Measurements from ENCODE around the gene KLB. TPM values are rescaled to one million over a fixed set of nuclear protein-coding genes. Genes with fewer than 3 reads are reported as not detected.

KLB gene
- total and polyA plus RNA-seq, 2 experiments from 2014 or later = 0.03 to 0.19 TPM

DNA sequence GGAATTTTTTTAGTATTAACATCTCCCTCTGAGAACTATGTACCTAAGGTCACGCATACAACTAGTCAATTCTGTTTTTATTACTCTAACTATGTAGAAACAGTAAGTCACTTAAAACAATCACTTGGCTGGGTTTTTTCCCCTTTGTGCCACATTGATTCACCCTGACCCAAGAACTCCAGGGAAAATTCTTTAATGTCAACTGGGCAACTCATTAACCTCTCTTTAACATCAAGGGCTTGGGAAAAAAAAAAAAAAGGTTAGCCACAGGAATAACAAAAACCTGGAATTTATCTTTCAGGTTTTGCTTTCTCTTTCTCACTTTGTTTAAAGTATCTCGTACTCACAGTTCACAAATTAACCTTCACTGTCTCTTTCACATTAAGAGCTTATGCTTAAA lies 43.9 kb downstream of the KLB start:
- Histone ChIP-seq H3K4me2 (no peak overlapping the region), H3K27ac (ENCODE audit: low read depth) (peak overlapping the region; percentile 82; the same call in 1 of the 2 replicates), H3F3A (replicated peaks; ENCODE audit: low read depth) (peaks cover 69% of the 10 kb centered on the region), H3K4me3 (no peak overlapping the region), H2AFZ (no peak overlapping the region), H3K36me3 (ENCODE audit: insufficient read depth) (peaks cover 44% of the 10 kb centered on the region), H3K9me2 (ENCODE audit: insufficient read depth) (no peaks in the 10 kb centered on the region), H3K27me3 (ENCODE audit: insufficient read depth) (no peaks in the 10 kb centered on the region), H3K79me2 (replicated peaks; ENCODE audit: insufficient read depth) (peaks cover 8% of the 10 kb centered on the region), H3K4me1 (ENCODE audit: insufficient read depth) (peaks cover 4% of the 10 kb centered on the region; the same call in 1 of the 2 replicates), H4K20me1 (replicated peaks; ENCODE audit: insufficient read depth) (peaks cover 23% of the 10 kb centered on the region)
- DNase-seq (ENCODE audit: low spot score) (no peak), ATAC-seq (no peak)
- TF ChIP-seq NANOG (IDR thresholded peaks at IDR 0.05; ENCODE audit: borderline replicate concordance) (no peak), EZH2phosphoT487 (IDR thresholded peaks at IDR 0.05; ENCODE audit: unreplicated experiment) (no peak), ZNF331 (CRISPR knock-in tag; IDR thresholded peaks at IDR 0.05; ENCODE audit: low read depth) (no peak), POLR2AphosphoS5 (IDR thresholded peaks at IDR 0.05; ENCODE audit: low read depth) (no peak), JUNB (IDR thresholded peaks at IDR 0.05; ENCODE audit: unreplicated experiment) (no peak), ZNF114 (CRISPR knock-in tag; IDR thresholded peaks at IDR 0.05) (no peak), CREB1 (CRISPR knock-in tag; IDR thresholded peaks at IDR 0.05; ENCODE audit: low read depth) (no peak), STAT1 (IDR thresholded peaks at IDR 0.05; ENCODE audit: unreplicated experiment) (no peak), EZH2 (IDR thresholded peaks at IDR 0.05; ENCODE audit: low read depth, unreplicated experiment) (no peak)
- TF ChIP-seq, protein P1, sequence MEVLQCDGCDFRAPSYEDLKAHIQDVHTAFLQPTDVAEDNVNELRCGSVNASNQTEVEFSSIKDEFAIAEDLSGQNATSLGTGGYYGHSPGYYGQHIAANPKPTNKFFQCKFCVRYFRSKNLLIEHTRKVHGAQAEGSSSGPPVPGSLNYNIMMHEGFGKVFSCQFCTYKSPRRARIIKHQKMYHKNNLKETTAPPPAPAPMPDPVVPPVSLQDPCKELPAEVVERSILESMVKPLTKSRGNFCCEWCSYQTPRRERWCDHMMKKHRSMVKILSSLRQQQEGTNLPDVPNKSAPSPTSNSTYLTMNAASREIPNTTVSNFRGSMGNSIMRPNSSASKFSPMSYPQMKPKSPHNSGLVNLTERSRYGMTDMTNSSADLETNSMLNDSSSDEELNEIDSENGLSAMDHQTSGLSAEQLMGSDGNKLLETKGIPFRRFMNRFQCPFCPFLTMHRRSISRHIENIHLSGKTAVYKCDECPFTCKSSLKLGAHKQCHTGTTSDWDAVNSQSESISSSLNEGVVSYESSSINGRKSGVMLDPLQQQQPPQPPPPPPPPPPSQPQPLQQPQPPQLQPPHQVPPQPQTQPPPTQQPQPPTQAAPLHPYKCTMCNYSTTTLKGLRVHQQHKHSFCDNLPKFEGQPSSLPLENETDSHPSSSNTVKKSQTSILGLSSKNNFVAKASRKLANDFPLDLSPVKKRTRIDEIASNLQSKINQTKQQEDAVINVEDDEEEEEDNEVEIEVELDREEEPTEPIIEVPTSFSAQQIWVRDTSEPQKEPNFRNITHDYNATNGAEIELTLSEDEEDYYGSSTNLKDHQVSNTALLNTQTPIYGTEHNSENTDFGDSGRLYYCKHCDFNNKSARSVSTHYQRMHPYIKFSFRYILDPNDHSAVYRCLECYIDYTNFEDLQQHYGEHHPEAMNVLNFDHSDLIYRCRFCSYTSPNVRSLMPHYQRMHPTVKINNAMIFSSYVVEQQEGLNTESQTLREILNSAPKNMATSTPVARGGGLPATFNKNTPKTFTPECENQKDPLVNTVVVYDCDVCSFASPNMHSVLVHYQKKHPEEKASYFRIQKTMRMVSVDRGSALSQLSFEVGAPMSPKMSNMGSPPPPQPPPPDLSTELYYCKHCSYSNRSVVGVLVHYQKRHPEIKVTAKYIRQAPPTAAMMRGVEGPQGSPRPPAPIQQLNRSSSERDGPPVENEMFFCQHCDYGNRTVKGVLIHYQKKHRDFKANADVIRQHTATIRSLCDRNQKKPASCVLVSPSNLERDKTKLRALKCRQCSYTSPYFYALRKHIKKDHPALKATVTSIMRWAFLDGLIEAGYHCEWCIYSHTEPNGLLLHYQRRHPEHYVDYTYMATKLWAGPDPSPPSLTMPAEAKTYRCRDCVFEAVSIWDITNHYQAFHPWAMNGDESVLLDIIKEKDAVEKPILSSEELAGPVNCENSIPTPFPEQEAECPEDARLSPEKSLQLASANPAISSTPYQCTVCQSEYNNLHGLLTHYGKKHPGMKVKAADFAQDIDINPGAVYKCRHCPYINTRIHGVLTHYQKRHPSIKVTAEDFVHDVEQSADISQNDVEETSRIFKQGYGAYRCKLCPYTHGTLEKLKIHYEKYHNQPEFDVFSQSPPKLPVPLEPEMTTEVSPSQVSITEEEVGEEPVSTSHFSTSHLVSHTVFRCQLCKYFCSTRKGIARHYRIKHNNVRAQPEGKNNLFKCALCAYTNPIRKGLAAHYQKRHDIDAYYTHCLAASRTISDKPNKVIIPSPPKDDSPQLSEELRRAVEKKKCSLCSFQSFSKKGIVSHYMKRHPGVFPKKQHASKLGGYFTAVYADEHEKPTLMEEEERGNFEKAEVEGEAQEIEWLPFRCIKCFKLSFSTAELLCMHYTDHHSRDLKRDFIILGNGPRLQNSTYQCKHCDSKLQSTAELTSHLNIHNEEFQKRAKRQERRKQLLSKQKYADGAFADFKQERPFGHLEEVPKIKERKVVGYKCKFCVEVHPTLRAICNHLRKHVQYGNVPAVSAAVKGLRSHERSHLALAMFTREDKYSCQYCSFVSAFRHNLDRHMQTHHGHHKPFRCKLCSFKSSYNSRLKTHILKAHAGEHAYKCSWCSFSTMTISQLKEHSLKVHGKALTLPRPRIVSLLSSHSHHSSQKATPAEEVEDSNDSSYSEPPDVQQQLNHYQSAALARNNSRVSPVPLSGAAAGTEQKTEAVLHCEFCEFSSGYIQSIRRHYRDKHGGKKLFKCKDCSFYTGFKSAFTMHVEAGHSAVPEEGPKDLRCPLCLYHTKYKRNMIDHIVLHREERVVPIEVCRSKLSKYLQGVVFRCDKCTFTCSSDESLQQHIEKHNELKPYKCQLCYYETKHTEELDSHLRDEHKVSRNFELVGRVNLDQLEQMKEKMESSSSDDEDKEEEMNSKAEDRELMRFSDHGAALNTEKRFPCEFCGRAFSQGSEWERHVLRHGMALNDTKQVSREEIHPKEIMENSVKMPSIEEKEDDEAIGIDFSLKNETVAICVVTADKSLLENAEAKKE (CRISPR knock-in tag; IDR thresholded peaks at IDR 0.05) = no peak
- TF ChIP-seq, protein P2, sequence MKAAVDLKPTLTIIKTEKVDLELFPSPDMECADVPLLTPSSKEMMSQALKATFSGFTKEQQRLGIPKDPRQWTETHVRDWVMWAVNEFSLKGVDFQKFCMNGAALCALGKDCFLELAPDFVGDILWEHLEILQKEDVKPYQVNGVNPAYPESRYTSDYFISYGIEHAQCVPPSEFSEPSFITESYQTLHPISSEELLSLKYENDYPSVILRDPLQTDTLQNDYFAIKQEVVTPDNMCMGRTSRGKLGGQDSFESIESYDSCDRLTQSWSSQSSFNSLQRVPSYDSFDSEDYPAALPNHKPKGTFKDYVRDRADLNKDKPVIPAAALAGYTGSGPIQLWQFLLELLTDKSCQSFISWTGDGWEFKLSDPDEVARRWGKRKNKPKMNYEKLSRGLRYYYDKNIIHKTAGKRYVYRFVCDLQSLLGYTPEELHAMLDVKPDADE (IDR thresholded peaks at IDR 0.05) = no peak
- TF ChIP-seq, protein P3, sequence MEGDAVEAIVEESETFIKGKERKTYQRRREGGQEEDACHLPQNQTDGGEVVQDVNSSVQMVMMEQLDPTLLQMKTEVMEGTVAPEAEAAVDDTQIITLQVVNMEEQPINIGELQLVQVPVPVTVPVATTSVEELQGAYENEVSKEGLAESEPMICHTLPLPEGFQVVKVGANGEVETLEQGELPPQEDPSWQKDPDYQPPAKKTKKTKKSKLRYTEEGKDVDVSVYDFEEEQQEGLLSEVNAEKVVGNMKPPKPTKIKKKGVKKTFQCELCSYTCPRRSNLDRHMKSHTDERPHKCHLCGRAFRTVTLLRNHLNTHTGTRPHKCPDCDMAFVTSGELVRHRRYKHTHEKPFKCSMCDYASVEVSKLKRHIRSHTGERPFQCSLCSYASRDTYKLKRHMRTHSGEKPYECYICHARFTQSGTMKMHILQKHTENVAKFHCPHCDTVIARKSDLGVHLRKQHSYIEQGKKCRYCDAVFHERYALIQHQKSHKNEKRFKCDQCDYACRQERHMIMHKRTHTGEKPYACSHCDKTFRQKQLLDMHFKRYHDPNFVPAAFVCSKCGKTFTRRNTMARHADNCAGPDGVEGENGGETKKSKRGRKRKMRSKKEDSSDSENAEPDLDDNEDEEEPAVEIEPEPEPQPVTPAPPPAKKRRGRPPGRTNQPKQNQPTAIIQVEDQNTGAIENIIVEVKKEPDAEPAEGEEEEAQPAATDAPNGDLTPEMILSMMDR (conservative IDR thresholded peaks at IDR 0.05; ENCODE audit: low read depth in 2 of 2) = no peak
- TF ChIP-seq, protein P4, sequence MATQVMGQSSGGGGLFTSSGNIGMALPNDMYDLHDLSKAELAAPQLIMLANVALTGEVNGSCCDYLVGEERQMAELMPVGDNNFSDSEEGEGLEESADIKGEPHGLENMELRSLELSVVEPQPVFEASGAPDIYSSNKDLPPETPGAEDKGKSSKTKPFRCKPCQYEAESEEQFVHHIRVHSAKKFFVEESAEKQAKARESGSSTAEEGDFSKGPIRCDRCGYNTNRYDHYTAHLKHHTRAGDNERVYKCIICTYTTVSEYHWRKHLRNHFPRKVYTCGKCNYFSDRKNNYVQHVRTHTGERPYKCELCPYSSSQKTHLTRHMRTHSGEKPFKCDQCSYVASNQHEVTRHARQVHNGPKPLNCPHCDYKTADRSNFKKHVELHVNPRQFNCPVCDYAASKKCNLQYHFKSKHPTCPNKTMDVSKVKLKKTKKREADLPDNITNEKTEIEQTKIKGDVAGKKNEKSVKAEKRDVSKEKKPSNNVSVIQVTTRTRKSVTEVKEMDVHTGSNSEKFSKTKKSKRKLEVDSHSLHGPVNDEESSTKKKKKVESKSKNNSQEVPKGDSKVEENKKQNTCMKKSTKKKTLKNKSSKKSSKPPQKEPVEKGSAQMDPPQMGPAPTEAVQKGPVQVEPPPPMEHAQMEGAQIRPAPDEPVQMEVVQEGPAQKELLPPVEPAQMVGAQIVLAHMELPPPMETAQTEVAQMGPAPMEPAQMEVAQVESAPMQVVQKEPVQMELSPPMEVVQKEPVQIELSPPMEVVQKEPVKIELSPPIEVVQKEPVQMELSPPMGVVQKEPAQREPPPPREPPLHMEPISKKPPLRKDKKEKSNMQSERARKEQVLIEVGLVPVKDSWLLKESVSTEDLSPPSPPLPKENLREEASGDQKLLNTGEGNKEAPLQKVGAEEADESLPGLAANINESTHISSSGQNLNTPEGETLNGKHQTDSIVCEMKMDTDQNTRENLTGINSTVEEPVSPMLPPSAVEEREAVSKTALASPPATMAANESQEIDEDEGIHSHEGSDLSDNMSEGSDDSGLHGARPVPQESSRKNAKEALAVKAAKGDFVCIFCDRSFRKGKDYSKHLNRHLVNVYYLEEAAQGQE (IDR thresholded peaks at IDR 0.05; ENCODE audit: unreplicated experiment) = no peak
- Mint-ChIP-seq H3K27ac (peak overlapping the region; percentile 71; the same call in 1 of the 2 replicates), H3K9me3 (no peaks in the 10 kb centered on the region), H3K4me3 (no peak overlapping the region; the same call in 2 of the 3 replicates), H3K36me3 (ENCODE audit: low read depth) (peaks cover 53% of the 10 kb centered on the region), H3K27me3 (ENCODE audit: insufficient read depth, low read depth, poor library complexity) (peaks cover 7% of the 10 kb centered on the region), H3K4me1 (peaks cover 26% of the 10 kb centered on the region; the same call in 2 of the 3 replicates)
